Thyroid gland (tissue), 4 donors: ENCODE measurements around the gene IFNA14. TPM values are rescaled to one million over a fixed set of nuclear protein-coding genes. Genes with fewer than 3 reads are reported as not detected.

Experiments used
- DNase-seq, 2 donors: peaks; one replicate each; pipeline ENCODE4 v3.0.0-alpha.2; 2019
- H3K27ac ChIP-seq, 3 donors: fragments of 200-600 bp; sonication (generic); 1 replicate in 2 of 3; 2 replicates in 1 of 3; pipeline ENCODE4 v1.5.1; 2016 to 2019; ENCODE audit warnings: mild to moderate bottlenecking in 1 of 3, moderate library complexity in 1 of 3
- H3K27me3 ChIP-seq: fragments of 200-600 bp; sonication (generic); one replicate; pipeline ENCODE4 v1.5.1; 2019
- H3K36me3 ChIP-seq, 2 donors: fragments of 200-600 bp; sonication (generic); one replicate each; pipeline ENCODE4 v1.5.1; 2016 to 2019
- H3K4me1 ChIP-seq, 2 donors: fragments of 200-600 bp; sonication (generic); one replicate each; pipeline ENCODE4 v1.5.1; 2017 to 2019
- H3K4me3 ChIP-seq, 3 donors: fragments of 200-600 bp; sonication (generic); replicated peaks in 1 of 3; 1 replicate in 2 of 3; 2 replicates in 1 of 3; pipeline ENCODE4 v1.5.1; 2016; ENCODE audit warnings: mild to moderate bottlenecking in 1 of 3
- H3K9me3 ChIP-seq: fragments of 200-600 bp; sonication (generic); one replicate; pipeline ENCODE4 v1.5.1; 2017
- CTCF ChIP-seq, 6 experiments: fragments of 200-600 bp in 3 of 6; fragments of 450-650 bp in 3 of 6; sonication (generic) in 3 of 6; IDR thresholded peaks; one replicate each; pipeline ENCODE4 v1.5.1; 2016 to 2019; ENCODE audit warnings: antibody characterized with exemption in 6 of 6, mild to moderate bottlenecking in 2 of 6, inconsistent platforms in 1 of 6, moderate library complexity in 1 of 6
- POLR2A ChIP-seq, 2 donors: fragments of 450-650 bp; IDR thresholded peaks; one replicate each; pipeline ENCODE4 v1.6.1; 2017; ENCODE audit warnings: antibody characterized with exemption in 2 of 2, mild to moderate bottlenecking in 2 of 2, moderate library complexity in 1 of 2
- WGBS, 2 donors: methylation state at CpG; one replicate each; pipeline ENCODE4 v1.1.5; 2017; 5-methylcytosine and 5-hydroxymethylcytosine counted together
- intact Hi-C: fragments of 100-400 bp; cut with DNase I; formaldehyde crosslinking; loops from one replicate; pipeline ENCODE4 v1.15.1; 2023
- total RNA-seq, 4 donors: library from RNA; depleted of rRNA; stranded (reverse); fragments of >200 nt; gene quantifications; one replicate each; pipeline ENCODE4 v1.2.3, GENCODE V29; 2016

Gene IFNA14
- total RNA-seq, result not detected

DNA sequence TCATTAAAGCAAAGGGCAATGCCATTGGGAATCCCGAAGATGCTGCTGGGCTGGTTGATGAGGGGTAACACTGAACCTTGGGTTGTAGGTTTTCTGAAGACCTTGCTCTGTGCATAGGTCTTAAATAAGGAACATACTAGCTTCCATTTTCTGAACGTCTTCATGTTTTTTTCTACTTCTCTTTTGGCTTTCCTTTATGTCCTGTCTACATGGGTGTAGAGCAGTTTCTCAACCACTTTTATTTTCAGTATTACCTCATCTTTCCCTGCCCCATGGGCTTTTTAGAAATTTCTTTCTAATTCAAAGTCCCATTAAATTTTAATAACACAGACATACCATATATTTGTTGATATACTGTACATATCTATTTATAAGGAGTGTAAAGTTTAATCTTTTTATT is at the start of gene IFNA14:
IFNA14 (minus strand) TSS at position 95 of the 400 bp plus-strand sequence; CDS start at position 25, 70 bp downstream.
- no peak for TF ChIP-seq CTCF (IDR thresholded peaks at IDR 0.05)
- TF ChIP-seq POLR2A (IDR thresholded peaks at IDR 0.05), result no peak
- Histone ChIP-seq H3K27me3 (no peaks in the 10 kb centered on the region), H3K4me1 (no peaks in the 10 kb centered on the region), H3K27ac (no peak within 1 kb of the TSS), H3K36me3 (no peaks in the 10 kb centered on the region), H3K9me3 (no peaks in the 10 kb centered on the region), H3K4me3 (no peak within 1 kb of the TSS)
- intact Hi-C loops, result no loop called here
- WGBS, 2 donors, result 88 to 92% methylated on average over 2 of the region's 2 CpGs
- DNase-seq, result no peak

DNA sequence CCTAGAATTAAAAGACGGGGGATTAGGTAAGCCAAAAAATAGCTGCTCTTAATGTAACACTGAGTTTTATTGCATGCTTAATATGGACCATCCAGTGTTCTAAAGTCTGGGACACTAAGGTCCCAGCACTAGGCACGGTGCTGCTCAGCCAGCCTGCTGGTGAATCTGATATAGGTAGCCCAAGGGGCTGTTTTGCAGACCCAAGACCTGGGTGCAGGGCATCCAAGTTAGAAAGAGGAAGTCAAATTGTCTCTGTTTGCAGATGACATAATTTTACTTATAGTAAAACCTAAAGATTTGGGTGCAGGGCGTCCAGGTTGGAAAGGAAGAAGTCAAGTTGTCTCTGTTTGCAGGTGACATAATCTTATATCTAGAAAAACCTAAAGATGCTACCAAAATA is 47.5 kb upstream of the IFNA14 start:
- H3K4me1 ChIP-seq, result no peaks in the 10 kb centered on the region
- intact Hi-C loops, result no loop called here
- no peak for DNase-seq
- no peak overlapping the region for H3K27ac ChIP-seq
- no peaks in the 10 kb centered on the region for H3K9me3 ChIP-seq
- no peak for TF ChIP-seq POLR2A (IDR thresholded peaks at IDR 0.05)
- TF ChIP-seq CTCF (IDR thresholded peaks at IDR 0.05), result no peak
- 82 to 86% methylated on average over 3 of the region's 3 CpGs for WGBS, 2 donors
- H3K27me3 ChIP-seq, result no peaks in the 10 kb centered on the region
- no peak overlapping the region for H3K4me3 ChIP-seq
- no peaks in the 10 kb centered on the region for H3K36me3 ChIP-seq

DNA sequence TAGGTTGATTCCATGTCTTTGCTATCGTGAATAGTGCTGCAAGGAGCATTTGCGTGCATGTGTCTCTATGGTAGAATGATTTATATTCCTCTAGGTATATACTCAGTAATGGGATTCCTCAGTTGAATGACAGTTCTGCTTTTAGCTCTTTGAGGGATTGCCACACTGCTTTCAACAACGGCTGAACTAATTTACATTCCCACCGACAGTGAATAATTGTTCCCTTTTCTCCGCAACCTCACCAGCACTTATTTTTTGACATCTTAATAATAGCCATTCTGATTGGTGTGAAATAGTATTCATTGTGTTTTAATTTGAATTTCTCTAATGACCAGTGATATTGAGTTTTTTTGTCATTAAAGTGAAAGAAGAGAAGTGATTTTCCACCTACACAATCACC is 46.9 kb upstream of the IFNA14 start:
- H3K27me3 ChIP-seq, result no peaks in the 10 kb centered on the region
- DNase-seq, result no peak
- H3K9me3 ChIP-seq, result no peaks in the 10 kb centered on the region
- H3K4me1 ChIP-seq, result no peaks in the 10 kb centered on the region
- H3K27ac ChIP-seq, result no peak overlapping the region
- intact Hi-C loops, result no loop called here
- H3K4me3 ChIP-seq, result no peak overlapping the region
- TF ChIP-seq POLR2A (IDR thresholded peaks at IDR 0.05) (no peak), CTCF (IDR thresholded peaks at IDR 0.05) (no peak)
- 84 to 89% methylated on average over 5 of the region's 5 CpGs for WGBS, 2 donors
- no peaks in the 10 kb centered on the region for H3K36me3 ChIP-seq

- Histone ChIP-seq H3K27me3 (no peaks in the 10 kb centered on the region), H3K4me3 (no peak overlapping the region), H3K4me1 (no peaks in the 10 kb centered on the region), H3K36me3 (no peaks in the 10 kb centered on the region), H3K27ac (no peak overlapping the region), H3K9me3 (no peaks in the 10 kb centered on the region)
- WGBS, 2 donors, result 93 to 95% methylated on average over 5 of the region's 5 CpGs
- intact Hi-C loops, result no loop called here
- TF ChIP-seq CTCF (IDR thresholded peaks at IDR 0.05) (no peak), POLR2A (IDR thresholded peaks at IDR 0.05) (no peak)
- DNase-seq, result no peak
These were observed 46.3 kb upstream of the IFNA14 start for GRCh38 chr9:21286099-21286498.

- no peaks in the 10 kb centered on the region for H3K4me1 ChIP-seq
- DNase-seq, result no peak
- H3K36me3 ChIP-seq, result no peaks in the 10 kb centered on the region
- H3K27ac ChIP-seq, result no peak overlapping the region
- intact Hi-C loops, result no loop called here
- TF ChIP-seq CTCF (IDR thresholded peaks at IDR 0.05) (no peak), POLR2A (IDR thresholded peaks at IDR 0.05) (no peak)
- H3K4me3 ChIP-seq, result no peak overlapping the region
- H3K27me3 ChIP-seq, result no peaks in the 10 kb centered on the region
- H3K9me3 ChIP-seq, result no peaks in the 10 kb centered on the region
- 72 to 86% methylated on average over 2 of the region's 2 CpGs for WGBS, 2 donors
These were observed 41.5 kb upstream of the IFNA14 start for GRCh38 chr9:21281275-21281674.
